Fibroblast of upper back skin (primary cell): Measurements from ENCODE around the gene ENGASE.
"Not testable (repeated sequence)": the region's sequence is repeated elsewhere in the genome, so short reads cannot be mapped to it uniquely, and the experiment has no call there.

ENCODE experiments used
- DNase-seq: peaks from one replicate; pipeline ENCODE4 v3.0.0-alpha.2; 2013

ENGASE gene

GRCh38 chr17:79054200-79054960, 20.2 kb upstream of the ENGASE start:
- no peak for DNase-seq

DNA sequence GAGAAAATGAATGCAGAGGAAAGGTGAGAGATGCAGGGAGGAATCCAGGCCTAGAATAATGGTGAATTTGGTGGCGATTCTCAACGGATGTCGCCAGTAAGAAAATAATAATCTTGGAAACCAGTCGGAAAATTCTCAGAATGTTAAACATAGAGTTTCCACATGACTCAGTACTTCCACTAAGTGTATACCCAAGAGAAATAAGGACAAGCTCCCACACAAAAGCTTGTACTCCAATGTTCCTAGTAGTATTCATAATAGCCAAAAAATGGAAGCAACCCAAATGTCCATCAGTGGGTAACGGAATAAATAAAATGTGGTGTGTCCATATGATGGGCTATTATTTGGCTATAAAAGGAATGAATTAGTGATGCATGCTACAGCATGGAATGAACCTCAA, 19.4 kb upstream of the ENGASE start:
- DNase-seq = no peak

DNA sequence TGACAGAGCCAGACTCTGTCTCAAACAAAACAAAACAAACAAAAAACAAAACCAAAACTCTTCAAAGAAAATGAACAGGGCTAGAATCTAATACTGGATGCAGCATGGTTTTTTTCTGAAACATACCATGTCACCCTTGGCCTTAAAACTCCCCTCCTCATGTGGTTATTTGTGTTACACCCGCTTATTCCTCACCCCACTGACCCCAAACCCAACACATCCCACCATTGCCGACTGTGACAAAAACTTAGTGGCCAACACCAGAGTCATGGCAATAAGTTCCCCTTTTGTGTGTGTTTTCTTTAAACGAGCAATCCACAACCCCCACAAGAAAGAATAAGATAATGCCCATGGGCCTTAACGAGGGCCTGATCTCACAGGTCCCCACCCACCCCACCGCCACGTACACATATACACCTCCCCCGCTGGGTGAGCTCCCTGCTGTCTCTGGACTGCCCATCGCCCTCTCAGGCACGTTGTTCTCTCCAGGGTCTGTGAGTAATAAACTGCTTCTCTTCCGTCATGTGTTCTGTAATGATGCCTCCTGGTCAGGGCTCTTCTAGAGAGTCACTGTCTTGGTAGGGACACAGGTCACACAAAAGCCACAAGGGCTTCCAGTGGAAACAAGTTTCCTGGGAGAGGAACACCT, 16.8 kb upstream of the ENGASE start:
- no peak for DNase-seq

DNA sequence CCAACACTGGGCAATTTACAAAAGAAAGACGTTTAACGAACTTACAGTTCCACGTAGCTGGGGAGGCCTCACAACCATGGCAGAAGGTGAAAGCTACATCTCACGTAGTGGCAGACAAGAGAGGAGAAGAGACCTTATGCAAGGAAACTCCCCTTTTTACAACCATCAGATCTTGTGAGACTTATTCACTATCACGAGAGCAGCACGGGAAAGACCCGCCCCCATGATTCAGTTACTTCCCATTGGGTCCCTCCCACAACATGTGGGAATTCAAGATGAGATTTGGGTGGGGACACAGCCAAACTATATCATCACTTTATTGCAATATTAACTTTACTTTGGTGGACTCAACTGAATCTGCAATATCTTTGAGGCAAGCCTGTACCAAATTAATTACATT, 11.9 kb upstream of the ENGASE start:
- DNase-seq = no peak

DNA sequence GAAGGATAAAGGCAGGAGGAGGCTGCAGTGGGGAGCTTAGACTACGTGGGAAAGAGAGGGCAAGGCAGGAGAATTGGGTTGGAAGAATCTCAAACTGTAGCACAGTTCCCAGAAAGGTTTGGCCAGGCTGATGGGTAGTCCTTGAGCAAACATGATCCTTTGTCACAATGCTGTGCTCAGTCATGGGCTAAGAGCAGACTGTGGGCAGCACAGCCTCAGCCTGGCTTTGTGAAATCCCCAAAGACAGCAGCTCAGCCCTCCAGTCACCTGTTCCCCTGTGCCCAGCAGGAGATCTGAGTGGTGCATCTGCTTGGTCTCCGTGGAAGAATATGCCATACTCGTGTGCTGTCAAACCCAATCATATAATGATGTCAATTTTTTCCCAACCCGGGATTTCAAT, 10.6 kb upstream of the ENGASE start:
- DNase-seq = no peak

- DNase-seq = peak; percentile 21
These were observed 9.4 kb upstream of the ENGASE start for GRCh38 chr17:79065105-79065670.

- no peak for DNase-seq
These were observed 7.7 kb upstream of the ENGASE start for GRCh38 chr17:79066963-79067362.

DNA sequence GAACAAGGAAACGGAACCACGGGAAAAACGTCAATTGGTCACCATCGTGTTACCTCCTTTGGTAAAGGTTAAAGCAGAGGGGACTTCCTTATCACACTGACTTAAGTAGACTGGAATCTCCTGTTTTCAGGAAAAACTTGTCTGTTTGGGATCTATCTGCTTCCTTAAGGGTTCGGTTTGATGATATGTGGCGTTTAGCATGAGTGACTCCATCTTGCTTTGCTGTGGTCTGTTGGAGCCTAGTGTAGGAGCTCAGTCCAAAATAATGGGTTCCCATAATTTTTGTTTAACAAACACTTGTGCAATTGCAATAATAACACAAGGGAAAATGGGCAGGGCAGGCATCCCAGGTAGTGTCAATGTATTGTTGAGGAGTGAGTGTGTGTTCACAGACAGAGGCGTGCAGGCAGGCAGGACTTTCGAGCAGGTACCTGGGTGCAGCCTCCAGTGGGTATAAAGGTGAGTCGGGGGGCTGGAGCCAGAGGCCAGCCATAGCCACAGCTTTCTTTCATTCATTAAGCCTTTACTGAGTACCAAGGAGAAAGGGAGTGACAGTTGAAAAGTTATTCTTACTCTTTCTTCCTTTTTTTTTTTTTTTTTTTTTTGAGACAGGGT, 4.3 kb upstream of the ENGASE start:
- DNase-seq = no peak

GRCh38 chr17:79071161-79071740, 3.4 kb upstream of the ENGASE start:
- no peak for DNase-seq

GRCh38 chr17:79072544-79072943, 2.1 kb upstream of the ENGASE start:
- DNase-seq = no peak

GRCh38 chr17:79073016-79073705, 1.5 kb upstream of the ENGASE start:
- DNase-seq = no peak

GRCh38 chr17:79073706-79074088, 927 bp upstream of the ENGASE start:
- DNase-seq = no peak

DNA sequence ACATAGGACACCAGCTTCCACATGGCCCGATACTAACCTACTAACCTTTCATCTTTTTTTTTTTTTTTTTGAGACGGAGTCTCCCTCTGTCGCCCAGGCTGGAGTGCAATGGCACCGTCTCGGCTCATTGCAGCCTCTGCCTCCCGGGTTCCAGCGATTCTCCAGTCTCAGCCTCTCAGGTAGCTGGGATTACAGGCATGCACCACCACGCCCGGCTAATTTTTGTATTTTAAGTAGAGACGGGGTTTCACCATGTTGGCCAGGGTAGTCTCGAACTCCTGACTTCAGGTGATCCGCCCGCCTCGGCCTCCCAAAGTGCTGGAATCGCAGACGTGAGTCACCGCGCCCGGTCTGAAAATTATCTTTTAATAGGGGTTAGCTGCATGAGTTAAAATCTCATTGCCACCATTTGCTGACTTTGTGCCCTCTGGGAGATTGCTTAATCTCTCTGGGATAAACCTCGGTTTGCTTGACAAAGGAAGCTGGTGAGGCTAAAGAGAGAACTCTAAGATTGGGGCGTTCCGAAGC, 439 bp upstream of the ENGASE start:
- not testable (repeated sequence) for DNase-seq

GRCh38 chr17:79075446-79075750, 774 bp downstream of the ENGASE start:
- no peak for DNase-seq

DNA sequence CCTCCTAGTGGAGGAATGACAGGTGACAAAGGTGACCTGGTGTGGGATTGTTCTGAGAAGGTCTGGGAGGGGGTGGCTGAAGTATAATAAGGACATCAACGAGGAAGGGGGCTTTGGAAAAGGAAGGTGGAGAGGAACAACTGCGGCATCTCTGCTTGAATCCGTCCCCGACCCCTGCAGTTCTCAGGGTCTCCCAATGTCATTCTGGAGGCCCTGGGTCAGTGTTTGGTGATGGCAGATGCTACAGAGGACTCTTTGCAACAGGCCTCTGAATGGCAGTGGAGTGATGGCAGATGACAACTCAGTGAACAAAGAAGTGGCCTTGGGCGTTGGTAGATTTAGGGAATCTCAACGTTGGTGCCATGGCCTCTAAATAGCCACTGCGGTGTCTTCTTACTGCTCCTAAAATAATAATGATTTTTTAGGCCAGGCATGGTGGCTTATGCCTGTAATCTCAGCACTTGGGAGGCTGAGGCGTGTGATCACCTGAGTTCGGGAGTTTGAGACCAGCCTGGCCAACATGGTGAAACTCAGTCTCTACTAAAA, 1.3 kb downstream of the ENGASE start:
- no peak for DNase-seq

- no peak for DNase-seq
These were observed 3.0 kb downstream of the ENGASE start for GRCh38 chr17:79077587-79077986.

GRCh38 chr17:79078476-79079190, 4.0 kb downstream of the ENGASE start:
- no peak for DNase-seq

DNA sequence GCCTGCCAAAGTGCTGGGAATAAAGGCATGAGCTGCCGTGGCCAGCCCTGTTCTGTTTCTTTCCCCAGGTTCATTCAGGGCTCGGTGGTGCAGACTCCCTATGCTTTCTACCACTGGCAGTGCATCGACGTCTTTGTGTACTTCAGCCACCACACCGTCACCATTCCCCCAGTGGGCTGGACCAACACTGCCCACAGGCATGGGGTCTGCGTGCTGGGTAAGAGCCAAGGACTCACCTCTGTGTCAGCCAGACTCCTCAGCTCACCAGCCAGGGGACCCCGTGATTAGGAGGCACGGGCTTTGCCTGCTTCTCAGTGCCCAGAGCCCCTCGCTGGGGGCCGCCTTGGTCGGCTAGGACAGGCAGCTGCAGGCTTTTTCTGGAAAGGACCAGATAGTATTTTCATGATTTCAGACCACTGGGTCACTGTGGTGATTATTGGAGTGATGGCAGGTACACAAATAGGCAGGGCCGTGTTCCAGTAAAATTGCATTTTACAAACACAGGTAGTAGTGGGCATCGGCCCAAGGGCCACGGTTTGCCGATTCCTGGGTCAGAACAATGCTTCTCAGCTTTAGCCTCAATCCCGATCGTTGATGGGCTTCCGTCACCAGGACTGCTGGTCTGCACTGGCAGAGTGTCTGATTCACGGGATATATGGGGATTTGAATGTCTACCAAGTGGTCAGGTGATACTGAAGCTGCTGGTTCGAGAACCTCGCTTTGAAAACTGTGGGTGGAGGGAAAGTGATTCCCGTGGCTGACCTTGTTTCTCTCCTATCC, 5.0 kb downstream of the ENGASE start:
- DNase-seq = no peak

DNA sequence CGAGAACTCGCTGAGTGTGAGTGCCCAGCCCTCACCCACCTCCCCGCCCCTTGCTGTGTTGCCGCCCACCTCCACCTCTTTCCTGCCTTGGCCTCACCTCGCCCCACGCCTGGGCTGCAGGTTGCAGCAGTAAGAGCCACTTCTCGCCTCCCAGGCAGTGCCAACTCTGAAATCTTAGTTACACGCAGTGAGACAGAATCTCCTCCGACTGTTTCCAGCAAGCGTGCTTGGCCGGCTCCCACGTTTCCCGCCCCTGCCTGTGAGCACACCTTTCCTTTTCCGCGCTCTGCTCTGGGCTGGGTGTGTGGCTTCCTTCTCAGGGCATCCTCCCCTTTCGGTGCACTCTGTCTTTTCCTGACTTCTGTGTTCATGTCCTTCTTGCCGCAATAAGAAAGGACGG, 5.7 kb downstream of the ENGASE start:
- DNase-seq = no peak

DNA sequence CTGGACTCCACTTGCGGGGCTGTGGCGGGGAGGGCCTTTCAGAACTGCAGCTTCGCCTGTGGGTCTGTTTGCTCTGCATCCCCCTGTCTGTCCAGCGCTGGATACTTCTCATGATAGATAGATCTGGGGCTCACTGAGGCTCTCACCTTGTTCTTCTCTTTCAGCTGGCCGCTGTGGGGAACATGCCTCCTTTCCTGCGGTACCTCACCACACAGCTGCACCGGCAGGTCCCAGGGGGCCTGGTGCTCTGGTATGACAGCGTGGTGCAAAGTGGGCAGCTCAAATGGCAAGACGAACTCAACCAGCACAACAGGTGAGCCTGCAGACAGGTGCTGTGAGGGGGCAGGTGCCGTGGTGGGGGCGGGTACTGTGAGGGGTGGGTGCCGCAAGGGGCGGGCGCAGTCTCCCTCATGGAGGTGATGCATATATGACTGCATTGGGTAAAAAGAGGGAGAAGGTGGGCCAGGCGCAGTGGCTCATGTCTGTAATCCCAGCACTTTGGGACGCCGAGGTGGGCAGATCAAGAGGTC, 6.2 kb downstream of the ENGASE start:
- DNase-seq = no peak
